NCI-H1048 (cell line): ENCODE measurements around the gene CPLANE2.
"Not testable (repeated sequence)": the region's sequence is repeated elsewhere in the genome, so short reads cannot be mapped to it uniquely, and the experiment has no call there.

Source experiments
- DNase-seq: peaks from one replicate; lab custom pipeline; 2025; lab: John Stamatoyannopoulos, UW

The CPLANE2 gene

DNA sequence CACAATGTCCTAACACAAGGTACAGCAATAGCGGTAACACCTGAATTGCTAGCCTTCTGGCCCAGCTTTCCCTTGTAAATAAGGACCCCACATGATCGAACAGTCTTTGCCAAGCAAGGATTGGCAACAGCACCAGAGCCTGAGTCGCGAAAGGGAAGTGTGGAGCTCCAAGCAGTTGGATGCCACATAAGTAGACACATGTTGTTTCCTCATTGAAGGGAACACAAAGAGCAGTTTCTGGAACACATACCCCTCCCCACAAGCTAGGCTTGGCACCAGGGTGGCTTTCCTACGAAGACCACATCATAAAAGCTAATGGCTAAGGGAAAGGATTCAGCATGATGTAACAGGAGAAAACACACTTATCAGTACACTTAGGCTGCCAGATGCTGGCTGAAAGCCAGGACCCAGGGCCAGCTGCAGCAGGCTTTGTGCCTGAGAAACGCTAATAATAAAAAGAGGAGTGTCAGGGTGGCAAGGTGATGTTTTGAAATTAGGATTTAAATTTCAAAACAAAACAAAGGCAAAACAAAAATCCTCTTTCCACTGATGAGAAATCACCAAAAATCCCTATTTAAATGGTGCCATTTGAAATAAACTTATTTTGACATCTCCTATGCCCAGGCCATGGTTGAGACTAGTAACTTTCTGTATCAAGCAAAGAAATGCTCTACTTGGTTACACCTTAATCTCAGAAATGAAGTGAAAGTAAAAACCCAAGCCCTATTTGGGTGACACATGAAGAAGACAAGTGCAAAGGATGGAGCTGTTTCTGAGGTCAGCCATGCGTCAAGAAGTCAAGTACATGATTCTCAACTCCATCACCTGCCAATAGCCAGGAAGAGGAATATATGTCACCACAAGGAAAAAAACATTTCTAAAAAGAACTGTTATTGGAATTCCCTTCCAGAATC is 11.9 kb upstream of the CPLANE2 start:
- peak; percentile 51 for DNase-seq

DNA sequence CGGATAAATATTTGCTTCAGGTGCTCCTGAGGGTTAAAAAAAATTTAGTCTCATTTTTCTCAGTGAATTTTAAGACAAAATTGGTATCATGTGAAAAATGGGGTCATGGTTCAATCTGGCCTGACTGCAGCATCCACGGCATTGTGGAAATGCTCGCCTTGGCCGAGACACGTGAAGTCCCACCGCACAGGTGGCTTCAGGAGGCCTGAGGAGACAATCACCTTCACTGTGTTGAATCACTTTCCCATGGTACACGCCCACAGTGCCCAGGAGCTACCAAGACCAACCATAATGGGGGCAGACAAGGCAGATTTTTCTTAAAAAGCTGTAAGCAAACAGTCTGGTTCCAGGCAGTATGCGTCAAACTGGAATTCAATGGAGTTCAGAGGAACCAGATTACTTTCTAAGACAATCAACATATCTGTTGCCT is 11.0 kb upstream of the CPLANE2 start:
- DNase-seq: no peak

DNA sequence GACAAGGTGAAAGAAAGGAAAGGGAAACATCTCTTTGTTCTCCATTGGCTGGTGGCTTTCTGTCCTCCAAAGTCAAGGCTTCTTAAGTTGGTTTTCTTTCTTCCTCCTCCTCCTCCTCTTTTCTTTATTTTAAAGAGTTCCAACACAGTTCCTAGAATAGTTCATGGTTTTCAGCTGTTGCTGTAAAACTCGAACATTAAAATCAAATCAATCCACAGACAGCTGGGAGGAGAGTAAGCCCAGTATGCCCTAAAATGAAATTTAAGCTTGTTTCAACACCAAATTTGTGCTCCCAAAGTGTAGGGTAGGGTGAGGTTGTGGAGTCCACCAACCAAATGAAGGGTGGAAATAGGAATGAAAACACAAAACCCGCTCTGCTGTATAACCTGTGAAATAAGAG is 10.5 kb upstream of the CPLANE2 start:
- DNase-seq: no peak

DNA sequence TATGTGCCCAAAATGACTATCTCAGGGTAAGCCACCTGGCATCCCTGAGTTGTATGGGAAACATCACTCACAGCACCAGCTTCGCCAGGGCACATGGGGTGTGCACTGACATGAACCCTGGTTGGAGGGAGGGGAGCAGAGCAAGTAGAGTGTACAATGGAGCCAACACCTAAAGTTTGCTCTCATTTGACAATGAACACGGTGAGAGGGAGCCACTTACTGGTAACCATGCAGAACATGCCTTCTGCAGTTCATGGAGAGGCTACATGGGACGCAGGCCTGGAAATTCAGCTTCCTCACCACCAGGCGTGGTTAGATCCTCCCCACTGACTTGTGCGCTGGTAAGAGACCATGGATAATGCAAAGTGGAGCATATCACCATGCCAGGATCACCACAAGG is 10.0 kb upstream of the CPLANE2 start:
- no peak for DNase-seq

DNA sequence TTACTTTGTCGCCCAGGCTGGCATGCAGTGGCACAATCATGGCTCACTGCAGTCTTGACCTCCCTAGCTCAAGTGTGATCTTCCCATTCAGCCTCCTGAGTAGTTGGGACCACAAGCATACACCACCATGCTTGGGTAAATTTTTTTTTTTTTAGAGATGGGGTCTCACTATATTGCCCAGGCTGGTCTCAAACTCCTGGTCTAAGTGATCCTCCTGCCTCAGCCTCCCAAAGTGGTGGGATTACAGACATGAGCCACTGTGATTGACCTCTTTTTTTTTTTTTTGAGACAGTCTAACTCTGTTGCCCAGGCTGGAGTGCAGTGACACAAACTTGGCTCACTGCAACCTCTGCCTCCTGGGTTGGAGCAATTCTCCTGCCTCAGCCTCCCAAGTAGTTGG is 9.3 kb upstream of the CPLANE2 start:
- not testable (repeated sequence) for DNase-seq

DNA sequence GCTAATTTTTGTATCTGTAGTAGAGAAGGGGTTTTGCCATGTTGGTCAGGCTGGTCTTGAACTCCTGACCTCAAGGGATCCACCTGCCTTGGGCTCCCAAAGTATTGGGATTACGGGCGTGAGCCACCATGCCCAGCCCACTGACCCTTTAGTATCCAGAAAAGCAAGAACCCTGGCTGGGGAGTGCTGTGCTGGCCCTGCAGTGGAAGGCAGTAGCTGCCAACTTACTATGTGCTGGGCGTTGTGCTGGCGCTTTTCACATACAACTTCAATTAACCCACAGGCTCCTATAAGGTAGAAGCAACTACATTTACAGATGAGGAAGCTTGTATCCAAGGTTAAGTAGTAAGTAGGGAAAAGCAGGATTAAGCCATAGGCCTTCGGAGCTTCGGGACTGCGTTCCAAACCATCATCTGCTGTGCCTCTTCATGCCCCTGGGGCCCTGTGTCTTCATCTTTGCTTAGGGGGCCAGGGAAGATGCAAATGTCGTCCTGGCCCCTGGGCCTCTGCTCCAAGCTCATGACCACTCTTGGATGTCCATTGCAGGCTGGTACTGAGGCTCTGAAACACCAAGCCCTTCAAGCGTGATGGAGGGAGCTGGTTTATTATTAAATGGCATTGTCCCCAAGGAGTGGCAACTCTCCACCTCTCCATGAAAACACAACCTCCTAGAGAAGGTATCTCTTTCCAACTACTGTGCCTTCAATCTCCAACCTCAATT is 8.7 kb upstream of the CPLANE2 start:
- no peak for DNase-seq

DNA sequence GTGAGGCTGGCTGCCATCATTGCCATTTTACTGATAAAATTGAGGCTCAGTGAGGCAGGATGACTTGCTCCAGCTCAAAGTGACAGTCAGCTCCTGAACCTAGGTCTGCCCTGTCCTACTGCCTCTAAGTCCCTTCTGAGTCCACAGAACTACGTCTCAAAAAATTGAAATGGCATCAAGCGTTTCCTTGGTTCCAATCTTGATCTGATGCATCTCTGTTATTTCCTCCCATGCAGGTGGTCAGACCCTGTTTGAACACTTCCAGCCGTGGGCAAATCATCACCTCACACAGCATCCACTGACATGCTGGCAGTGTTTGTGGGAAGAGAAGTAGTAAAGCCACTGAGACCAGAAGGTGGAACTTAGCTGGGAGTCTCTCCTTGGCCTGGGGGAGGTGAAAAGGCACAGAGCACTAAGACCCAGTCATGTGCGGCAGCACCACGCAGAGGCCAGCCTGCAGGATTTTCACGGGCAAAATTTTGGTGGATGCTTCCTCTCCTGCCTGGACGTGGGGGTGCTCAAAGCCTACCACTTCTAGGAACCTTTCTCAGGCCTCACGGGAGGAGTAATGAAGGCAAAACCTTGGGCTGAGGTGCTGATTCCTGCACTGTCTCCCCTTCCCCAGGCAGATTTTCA is 7.8 kb upstream of the CPLANE2 start:
- DNase-seq: no peak

DNA sequence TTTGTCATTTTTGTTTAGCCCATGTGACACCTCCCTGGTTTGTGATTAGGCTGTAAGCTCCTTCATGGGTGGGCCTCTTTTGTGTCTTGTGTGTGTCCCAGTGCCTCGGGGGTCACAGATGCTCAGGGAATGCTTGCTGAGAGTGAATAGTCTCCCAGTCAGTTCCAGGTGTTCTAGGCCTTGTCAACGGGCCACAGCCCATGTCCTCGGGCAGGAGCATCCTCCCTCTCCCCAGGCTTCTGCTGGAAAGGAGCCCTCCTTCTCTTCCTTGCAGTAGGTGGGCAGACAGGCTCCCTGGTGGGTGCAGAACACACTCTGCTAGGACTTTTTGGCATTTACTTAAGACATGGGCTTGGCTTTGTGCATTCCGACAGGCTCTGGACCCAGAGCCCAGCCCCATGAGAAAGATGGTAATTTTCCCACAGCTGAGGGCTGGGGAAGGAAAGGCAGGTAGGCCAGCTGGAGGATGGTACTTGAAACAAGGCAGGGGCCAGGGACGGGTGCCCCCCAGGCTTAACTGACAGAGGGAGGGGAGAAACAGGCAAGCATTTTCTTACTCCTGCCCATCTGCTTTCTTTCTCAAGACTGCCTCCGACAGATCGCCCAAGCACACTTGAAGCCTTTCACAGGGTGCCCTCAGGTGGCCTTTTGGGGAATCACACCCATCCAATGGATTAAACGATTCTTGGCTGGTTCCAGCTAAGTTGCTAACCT is 7.1 kb upstream of the CPLANE2 start:
- peak; percentile 6 for DNase-seq

DNA sequence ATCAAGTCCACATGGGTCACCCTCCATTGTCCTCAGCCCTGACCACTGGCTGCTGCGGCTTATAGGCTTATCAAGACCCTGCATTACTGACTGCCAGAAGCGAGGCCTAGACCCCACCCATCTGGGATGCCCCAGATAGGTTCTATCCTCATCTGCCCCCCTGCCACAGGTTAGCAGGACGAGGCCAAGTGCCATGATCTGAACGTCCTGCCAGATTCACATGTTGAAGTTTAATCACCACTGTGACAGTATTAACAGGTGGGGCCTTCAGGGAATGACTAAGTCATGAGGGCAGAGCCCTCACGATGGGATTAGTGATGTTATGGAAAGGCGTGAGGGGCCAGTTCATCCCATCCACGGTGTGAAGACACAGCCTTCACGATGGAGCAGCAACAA is 6.2 kb upstream of the CPLANE2 start:
- DNase-seq: no peak

DNA sequence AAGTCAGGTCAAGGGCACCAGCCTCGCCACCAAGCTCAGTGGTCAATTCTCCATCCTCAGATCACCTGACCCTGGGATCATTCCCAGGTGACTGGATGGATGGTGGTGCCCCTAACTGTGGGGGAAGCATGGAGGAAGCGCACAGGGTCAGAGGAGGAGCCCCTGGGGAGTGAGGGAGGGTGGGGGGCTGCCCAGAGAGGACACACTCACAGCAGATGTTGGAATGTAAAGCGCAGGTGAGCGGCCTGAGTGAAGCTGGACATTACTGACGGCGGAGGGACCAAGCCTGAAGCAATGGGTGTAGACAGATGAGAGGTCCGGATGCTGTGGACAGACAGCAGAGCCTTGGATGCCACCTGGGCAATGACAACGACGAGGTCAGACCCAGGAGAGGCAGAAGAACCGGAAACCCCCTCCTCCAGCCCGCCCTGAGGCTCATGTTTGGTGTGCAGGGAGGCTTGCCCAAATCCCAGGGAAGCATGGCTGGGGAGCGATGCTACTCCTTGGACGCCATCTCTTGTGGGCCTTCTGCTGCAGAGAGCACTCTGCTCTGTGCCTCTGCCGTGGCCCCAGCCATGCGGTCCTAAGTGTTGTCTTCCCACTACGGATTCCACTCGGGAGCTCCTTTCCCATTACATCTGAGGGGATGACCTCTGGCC is 5.7 kb upstream of the CPLANE2 start:
- no peak for DNase-seq

DNA sequence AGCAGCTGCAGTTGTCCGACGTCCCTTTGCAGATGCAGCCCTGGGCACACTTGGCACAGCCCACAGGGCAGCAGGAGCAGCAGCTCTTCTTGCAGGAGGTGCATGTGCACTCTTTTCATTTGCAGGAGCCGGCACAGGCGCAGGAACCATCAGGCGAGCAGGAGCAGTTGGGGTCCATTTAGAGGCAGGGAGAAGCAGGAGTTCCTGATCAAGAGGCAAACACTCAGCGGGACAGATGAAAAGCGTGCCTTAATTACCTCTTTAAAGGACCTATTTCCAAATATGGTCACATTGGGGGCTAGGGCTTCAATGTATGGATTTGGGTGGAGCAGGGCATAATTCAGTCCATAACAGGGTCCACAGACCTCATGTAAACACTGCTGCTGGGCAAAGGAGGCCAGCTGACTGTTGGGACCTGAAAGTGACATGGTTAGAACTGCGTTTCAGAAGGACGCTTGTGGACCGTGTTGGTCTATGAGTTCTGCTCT is 4.3 kb upstream of the CPLANE2 start:
- DNase-seq: no peak

DNA sequence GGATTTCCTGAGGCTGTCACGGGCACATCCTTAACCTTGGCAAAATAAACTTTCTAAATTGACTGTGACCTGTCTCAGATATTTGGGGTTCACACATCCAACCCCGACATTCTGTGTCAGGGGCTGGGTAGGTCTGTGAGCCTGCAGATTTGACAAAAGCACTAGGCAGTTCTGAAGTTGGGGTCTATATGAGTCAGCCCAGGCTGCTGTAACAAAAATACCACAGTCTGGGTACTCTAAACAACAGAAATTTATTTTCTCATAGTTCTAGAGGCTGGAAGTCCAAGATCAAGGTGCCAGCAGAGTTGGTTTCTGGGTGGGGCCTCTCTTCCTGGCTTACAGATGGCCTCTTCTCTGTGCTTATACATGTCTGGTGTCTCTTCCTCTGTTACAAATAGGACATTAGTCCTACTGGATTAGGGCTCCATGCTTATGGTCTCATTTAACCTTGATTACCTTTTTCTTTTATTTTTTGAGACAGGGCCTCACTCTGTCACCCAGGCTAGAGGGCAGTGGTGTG is 3.0 kb upstream of the CPLANE2 start:
- DNase-seq: no peak

DNA sequence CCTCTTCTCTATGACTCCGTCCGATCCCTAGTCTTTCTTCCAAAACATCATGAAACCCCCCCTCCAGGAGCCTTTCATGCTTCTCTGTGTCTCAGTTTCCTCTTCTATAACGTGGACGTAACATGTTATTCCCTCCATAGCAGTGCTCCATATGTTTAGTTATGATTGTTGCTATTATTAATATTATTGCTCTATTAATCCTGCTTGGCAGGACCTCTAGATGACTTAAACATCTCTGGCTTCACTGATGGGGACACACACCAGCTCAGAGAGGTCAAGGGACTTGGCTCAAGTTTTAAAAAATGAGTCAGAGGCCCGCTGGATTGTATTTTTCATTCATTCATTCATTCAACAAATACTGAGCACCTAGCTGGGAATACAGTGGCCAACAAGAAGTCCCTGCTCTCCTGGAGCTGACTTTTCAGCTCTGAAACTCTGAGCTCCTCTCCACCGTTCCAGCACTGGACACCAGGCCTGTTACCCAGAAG is 404 bp upstream of the CPLANE2 start:
- no peak for DNase-seq

DNA sequence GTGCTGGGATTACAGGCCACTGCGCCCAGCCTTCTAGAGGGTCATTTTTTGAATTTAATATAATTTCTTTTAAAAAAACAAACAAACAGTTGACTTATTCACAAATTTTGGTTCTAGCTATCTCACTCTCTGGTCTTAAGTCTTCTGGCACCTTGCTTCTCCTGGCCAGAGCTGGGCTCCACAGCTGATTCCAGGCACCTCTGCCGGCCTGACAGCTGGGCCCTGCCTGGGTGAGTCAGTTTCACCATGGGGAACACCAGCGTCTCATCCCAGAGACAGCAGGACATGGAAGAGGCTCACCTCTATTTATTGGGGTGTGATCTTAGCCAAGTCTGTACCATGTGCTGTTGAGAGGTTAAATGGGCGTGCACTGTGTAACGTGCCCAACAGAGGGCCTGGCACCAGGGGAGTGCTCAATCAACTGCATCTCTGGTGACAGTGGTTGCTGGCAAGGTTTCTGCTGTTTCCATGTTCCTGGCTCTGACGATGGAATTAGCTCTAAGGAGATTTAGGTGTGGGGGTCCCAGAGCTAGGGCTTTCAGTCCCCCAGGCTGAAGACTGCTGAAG is 956 bp downstream of the CPLANE2 start:
- DNase-seq: no peak

DNA sequence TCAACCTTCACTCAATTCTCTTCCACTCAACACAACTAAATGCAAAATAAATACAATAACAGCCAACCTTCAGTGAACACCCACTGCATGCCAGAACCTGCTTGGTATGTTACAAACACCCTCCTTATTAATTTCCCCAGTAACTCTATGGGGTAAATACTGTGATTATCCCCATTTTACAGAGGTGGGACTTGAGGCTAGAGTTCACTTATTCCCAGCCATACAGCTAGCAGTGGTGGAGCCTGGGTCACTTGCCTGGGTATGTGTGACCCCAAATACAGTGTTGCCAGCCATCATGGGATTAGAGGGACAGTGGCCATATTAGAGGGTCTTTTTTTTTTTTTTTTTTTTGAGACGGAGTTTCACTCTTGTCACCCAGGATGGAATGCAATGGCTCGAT is 1.6 kb downstream of the CPLANE2 start:
- no peak for DNase-seq

DNA sequence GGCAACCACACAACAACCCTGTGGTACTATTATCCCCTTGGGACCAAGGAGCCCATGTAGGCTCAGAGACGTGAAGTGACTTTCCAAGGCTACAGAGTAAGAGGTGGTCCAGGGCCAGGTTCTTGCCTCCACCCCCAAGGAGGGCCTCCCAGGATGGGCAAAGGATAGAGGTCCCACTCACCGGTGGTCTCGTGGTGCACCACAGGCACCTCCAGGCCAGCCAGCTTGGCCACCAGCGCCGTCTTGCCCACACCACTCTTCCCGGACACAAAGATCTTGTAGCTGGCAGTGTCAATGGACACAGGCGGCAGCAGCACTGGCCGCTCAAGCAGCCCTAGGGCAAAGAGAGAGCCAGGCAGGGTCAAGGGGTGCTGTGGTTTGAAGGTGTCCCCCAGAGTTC is 3.6 kb downstream of the CPLANE2 start:
- no peak for DNase-seq

DNA sequence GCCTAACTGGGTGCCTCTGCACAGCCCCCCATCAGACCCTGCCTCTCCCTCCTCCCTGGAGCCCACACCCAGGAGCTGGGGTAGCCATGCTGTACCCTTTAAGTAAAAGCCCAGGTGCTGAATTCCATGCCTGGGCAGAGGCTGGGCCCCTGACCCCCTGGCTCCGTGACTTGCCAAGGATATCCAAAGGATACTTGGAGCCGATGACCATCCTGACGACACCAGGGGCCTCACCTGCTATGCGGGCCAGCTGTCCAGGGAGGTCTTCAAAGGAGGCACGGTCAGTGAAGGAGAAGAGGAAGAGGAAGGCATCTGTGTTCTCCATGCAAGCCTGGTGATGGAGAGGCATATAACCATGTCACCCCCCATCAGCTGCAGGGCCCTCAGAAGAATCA is 4.7 kb downstream of the CPLANE2 start:
- no peak for DNase-seq

DNA sequence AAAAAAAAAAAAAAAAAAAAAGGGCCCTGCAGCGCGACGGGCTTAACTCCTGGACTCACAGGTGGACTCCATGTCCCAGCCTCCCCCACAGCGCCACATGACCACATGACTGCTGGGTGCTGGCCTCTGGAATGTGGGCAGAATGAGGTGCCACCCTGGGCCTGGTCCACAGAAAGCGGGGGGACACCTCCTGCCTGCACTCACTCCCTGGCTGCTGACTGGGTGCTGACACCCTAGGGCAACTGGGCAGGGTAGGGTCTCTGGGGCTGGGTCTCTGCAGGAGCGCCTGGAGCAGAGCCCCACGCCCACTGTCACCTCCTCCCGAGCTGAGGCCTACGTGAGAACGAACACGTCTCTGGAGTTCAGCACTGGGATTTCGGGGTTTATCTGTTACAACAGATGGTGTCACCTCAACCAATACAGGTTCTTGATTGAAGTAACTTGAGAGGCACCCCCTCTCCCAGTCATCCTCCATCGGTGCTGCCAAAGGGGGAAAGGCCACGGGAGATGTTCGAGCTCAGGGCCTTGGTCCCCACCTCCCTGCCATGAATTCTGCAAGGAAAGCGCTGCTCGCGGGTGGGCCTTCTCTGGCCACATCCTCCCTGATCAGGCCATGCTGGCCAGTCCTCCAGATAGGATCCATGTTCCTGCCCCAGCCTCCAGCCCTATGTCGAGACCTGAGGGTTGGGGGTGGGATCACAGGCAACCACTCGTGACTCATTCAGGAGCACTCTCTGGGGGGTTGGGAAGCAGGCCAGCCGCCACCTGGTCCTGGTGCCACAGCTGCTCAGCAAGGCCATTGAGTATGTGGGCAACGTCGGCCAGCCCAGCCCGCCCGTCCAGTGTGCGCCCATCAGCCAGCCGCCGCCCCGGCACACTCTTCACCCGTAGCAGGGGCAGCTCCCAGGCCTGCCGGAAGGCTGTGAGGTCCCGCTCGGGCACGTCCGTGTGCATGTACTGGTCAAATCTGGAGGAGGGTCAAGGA is 5.4 kb downstream of the CPLANE2 start:
- no peak for DNase-seq

DNA sequence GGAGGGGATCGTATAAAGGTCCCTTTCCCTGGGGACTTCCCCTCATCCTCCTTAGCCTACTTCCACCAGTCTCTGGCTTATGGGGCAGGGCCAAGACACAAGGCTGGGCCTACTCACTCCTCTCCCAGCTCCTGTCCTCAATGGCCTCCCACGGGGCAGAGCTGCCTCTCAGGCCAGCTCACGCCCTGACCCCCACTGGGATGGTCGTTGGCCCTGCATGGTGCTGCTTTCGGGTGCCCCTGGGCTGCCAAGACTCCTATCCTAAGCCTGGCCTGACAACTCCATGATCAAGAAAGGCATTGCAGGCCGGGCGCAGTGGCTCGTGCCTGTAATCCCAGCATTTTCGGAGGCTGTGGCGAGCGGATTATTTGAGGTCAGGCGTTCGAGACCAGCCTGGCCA is 6.2 kb downstream of the CPLANE2 start:
- no peak for DNase-seq
